ENCODE data around the gene MICAL3.

- no peak for TF ChIP-seq POLR2A (IDR thresholded peaks at IDR 0.05)
- TF ChIP-seq, protein P1, sequence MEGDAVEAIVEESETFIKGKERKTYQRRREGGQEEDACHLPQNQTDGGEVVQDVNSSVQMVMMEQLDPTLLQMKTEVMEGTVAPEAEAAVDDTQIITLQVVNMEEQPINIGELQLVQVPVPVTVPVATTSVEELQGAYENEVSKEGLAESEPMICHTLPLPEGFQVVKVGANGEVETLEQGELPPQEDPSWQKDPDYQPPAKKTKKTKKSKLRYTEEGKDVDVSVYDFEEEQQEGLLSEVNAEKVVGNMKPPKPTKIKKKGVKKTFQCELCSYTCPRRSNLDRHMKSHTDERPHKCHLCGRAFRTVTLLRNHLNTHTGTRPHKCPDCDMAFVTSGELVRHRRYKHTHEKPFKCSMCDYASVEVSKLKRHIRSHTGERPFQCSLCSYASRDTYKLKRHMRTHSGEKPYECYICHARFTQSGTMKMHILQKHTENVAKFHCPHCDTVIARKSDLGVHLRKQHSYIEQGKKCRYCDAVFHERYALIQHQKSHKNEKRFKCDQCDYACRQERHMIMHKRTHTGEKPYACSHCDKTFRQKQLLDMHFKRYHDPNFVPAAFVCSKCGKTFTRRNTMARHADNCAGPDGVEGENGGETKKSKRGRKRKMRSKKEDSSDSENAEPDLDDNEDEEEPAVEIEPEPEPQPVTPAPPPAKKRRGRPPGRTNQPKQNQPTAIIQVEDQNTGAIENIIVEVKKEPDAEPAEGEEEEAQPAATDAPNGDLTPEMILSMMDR (IDR thresholded peaks at IDR 0.05 in 4 of 5, conservative IDR thresholded peaks at IDR 0.05 in 1 of 5), result no peak
These were observed 180.2 kb downstream of the MICAL3 start for GRCh38 chr22:17844150-17844549.
